HCEC 1CT (cell line): ENCODE measurements around the gene GPS1.
A peak's percentile ranks its signal among the peaks of the same experiment; 100 is the strongest.

ENCODE experiments used
- DNase-seq: peaks from one replicate; pipeline ENCODE4 v3.0.0-alpha.2; 2017

Gene GPS1

DNA sequence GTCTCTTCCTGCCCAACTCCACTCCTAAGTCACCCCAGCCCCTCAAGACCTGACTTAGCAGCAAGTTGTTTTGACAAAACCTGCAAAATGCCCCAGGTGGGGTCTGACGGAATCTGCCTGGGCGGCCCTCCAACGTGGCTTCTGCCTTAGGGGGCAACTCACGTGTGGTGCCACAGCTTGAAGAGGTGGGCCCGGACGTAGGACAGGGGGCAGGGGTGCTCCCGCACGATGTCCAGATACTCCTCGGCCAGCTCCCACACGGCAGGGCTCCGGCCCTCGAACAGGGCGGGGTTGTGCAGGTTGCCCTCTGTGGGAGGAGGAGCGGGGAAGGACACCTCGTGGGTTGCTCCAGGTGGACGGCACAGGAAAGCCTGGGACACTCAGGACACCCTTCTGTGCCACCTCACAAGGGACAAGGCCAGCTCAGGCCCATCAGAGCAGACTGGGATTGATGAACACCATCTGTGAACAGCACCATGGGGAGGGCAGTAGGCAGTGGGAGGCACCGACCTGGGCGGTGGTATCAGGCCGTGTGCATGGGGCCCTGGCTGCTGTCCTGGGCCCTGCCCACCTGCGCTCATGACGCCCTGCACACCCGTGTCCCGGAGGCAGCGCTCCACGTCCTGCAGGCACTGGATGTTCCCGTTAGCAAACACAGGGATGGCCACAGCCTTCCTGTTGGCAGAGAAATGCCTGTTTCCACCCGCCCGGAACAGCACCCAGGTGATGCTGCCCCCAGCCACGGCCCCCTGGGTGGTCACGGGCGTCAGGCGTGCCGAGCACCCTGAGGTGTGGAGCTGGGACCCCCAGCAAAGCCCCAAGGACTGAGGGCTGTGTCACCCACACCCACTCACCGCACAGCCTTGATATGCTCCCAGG is 9.6 kb downstream of the GPS1 start:
- no peak for DNase-seq

DNA sequence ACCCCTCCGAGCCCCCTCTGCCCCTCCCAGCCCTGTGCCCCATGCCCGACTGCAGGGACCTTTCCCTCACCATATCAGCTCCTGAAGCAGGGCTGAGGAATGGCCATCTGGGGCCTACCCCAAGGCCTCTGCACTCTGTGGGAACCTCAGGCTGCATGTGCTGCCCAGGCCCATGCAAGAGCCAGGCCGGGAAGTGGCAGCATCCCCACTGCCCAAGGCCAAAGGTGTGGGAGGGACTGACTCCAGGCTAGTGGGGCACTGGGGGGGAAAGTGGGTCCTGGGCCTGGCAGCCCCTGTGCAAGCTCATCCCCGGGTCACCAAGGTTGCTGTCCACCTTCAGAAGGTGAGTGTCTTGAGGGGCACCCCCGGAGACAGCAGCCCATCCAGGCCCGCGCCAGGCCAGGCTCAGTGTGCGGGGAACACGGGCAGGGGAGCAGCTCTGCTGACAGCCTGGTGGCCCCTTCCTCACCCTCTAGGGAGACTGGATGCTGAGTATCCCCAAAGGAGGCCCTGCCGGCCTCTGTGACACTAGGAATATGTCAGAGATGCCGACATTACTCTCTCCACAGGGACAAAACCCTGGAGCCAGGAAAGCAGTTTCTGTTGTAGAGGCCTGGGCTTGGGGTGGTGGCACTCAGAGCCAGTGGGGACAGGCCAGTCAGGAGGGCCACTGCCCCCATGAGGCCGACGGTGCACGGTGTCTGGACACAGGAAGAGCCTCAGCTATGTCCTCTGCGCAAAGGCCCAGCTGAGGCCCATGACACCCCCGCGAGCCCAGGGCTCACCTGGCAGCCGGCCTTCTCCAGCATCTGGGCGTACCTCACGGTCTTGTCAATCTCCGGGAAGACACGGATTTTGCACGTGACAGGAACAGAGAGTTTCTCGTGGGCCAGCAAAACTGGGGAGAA is 10.6 kb downstream of the GPS1 start:
- DNase-seq = no peak

DNA sequence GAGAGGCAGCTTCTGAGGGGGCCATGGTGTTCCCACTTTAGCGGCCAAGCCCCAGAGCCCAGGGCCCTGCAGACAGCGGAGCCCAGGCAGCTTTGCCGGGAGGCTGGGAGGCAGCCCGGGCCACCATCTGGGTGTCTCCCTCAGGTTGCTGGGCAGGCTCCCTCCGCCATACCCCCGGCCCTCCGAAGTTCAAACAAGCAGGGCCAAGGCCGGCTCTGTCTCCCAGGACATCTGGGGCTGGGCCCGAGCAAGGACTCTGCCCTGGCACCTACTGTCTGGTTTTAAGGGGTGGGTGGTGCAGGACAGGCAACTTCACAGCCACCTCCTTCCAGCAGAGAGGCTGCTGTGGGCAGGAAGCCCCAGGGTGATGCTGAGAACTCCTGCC is 11.3 kb downstream of the GPS1 start:
- DNase-seq = no peak

DNA sequence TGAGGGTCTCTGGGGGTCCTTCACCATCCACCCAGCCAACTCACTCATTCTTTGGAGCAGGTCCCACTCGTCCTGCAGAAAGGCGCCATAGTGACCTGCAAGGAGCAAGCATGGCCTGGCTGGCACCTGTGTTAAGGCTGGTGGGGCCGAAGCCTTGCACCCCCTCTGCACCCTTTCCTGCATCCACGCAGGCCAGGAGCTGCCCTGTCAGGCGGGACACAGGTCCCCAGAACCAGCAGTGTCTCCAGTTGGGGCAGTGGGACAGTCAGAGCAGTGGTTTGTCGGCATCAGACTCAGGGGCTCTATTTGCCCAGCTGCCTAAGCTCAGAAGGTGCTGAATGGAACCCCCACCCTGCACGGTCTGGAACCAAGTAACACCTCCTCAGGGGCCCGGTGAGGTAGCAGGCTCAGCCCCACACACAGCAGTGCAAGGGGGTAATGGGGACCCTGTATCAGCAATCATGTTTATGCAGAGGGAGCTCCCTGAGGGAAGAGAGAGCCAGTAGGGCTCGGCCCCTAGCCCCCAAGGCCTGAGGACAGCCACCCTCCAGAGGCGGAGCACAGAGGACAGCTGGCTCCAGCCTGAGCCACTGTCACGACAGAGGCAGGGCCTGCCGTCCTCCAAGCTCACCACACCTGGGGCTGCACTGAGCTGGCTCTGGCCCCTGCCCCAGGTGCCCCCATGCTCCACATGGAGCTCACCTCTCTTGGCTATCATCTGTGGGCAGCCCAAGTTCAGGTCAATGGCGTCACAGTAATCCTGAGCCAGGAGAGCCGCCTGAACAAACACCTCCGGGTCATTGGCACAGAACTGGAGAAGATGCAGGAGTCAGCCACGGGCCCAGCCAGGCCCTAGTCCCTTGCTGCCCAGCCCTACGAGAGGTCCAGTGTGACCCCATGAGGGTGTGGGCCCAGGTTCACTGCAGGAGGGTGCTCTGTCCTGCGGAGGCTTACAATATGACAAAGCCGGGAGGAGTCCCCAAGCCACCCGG is 12.0 kb downstream of the GPS1 start:
- DNase-seq = no peak

DNA sequence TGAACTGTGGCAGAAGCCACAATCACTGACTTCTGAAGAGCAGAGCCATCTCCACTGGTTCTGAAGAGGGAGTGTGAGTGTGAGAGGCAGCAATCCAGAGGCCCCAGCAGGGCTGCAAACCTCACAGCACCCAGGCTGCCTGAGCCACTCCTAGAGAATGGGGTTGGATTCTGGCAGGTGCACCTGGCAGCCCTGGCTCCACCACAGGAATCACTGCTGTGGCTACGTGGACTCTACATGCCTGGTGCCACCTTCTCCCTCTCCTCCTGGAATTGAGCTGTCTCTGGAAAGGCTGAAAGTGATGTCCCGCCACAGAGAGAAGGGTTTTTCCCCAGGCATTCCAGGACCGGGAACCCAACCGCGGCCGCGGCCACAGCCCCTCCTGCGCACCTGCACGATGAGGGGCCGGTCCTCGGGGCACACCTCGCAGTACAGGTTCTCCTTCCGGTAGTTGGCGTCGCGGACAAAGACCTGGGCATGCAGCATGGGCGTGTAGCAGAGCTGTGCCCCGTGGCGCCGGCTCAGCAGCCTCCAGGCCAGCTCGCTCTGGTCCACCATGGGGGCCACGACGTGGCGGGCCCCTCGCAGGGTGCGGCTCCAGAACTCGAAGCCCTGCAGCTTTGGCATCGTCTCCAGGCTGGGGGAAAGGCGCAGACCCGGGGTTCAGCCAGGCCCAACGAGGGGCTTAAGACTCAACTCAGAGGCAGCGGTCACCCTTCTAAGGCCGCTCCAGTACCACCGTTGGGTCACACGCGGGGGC is 12.9 kb downstream of the GPS1 start:
- DNase-seq = no peak

DNA sequence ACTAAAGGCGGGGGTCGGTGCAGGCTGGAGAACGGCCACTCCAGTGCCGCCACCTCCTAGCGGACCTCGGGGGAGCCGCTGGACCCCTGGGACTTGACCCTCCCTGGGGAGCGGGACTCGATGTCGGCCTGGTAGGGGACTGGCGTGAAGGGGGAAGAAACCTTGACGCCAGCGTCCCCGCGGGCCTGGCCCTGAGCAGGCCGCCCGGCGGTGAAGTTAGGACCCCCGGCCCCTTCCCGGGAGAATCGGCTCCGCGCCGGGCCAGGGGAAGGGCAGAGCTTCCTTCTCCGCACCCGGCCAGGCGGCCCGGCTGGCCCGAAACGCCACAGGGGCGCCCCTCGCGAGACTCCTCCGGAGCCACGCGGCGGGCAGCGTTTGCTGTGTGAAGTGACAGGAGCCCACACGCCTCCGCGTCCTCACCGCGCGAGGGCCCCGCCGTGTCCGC is 13.5 kb downstream of the GPS1 start:
- DNase-seq = no peak

DNA sequence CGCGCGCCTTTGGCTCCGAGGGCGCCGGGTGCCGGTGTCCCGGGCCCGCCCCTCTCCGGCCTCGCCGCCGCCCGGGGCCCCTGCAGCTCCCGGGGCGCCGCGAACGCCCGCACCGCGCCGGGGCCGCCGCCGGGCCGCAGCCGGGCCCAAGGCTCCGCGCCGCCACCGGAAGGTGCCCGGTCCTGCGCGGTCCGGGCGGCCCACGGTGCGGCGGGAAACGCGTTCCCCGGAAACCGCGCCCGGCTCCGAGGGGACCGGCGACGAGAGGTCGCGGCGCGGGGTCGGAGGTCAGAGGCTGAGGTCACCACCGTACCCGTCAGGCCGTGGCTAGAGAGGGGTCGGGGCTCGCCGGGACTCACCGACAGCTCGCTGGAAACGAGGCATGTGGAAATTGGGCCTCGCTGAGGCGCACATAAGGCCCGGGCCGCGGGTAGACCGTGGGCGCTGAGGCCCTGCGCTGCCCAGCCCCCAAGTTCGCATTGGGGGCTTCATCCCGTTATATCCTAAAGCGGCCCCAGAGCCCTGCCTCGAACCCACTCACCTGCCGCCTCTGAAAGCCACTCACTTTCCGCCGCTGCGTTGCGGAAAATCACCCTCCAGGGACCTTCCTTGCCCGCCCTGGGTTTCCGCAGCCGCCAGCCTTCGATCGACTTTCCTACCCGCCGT is 14.1 kb downstream of the GPS1 start, which contains the start of gene DUS1L:
Gene DUS1L (minus strand): TSS at position 167 of the 666 bp plus-strand sequence. CDS start 745 bp downstream, outside the sequence.
- DNase-seq = peak; percentile 54

DNA sequence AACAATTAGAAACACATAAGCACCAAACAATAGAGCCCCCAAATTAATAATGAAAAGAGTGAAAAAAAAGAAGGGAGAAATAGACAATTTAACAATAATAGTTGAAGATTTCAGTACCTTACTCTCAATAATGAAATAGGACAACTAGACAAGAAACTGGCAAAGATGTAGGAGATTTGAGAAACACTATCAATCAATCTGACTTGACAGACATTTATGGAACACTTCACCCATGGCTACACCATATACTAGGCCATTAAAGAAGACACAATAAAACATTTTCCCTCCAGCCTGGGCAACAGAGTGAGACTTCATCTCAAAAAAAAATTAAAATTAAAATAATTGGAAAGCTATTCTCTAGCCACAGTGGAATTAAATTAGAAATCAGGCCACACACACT is 18.9 kb downstream of the GPS1 start:
- no peak for DNase-seq

DNA sequence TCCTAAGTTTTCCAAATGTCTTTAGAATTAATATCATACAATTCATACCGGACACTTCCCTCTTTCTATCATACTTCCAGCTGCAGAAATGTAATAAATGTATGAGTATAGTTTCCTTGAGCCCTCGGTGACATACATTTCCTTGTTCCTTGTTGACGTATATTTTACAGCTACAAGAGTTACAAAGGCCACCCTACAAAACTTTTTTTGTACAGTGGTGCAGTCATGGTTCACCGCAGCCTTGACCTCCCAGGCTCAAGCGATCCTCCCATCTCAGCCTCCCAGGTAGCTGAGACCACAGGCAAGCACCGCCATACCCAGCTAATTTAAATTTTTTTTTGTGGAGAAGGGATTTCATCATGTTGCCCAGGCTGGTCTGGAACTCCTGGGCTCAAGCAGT is 21.1 kb downstream of the GPS1 start:
- DNase-seq = no peak

DNA sequence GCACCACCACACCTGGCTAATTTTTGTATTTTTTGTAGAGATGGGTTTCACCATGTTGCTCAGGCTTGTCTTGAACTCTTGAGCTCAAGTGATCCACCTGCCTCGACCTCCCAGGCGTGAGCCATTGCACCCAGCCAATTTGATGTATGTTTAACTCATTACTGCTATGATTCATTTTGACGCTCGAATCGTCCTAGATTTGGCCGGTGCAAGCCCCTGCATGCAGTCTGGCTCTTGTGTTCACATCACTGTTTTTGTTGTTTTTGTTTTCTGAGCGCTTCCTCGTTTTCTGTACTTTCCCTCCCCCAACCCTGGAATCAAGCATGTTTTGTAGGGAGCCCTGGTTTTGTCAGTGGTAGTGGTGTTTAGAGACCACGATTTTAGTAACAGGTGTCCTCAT is 21.7 kb downstream of the GPS1 start:
- no peak for DNase-seq

DNA sequence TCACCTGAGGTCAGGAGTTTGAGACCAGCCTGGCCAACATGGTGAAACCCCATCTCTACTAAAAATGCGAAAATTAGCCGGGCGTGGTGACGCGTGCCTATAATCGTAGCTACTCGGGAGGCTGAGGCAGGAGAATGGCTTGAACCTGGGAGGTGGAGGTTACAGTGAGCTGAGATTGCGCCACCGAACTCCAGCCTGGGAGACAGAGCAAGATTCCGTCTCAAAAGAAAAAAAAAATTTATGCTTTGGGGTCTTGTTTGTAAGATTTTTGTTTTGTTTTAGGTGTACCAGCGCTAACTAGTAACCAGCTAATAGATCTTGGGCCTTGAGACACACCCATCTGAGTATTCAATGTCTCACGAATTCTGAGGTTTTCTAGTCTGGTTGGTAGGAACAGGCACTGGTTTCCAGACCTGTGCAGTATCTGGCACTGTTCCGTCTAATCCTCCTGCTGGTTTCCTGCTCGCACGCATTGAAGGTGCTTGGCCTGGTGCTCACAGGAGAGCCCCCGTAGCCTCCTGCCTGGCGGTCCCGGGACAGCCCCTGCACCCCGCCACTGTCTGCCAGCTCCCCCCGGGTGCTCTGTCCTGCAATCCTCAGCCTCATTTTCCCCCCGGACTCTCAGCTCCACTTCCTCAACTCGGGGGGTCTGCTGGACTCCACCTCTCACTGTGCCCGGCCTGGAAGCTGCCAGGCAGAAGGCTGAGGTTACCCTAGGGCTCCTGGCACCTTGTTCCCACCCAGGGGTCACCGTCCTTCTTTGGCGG is 24.5 kb downstream of the GPS1 start:
- no peak for DNase-seq

DNA sequence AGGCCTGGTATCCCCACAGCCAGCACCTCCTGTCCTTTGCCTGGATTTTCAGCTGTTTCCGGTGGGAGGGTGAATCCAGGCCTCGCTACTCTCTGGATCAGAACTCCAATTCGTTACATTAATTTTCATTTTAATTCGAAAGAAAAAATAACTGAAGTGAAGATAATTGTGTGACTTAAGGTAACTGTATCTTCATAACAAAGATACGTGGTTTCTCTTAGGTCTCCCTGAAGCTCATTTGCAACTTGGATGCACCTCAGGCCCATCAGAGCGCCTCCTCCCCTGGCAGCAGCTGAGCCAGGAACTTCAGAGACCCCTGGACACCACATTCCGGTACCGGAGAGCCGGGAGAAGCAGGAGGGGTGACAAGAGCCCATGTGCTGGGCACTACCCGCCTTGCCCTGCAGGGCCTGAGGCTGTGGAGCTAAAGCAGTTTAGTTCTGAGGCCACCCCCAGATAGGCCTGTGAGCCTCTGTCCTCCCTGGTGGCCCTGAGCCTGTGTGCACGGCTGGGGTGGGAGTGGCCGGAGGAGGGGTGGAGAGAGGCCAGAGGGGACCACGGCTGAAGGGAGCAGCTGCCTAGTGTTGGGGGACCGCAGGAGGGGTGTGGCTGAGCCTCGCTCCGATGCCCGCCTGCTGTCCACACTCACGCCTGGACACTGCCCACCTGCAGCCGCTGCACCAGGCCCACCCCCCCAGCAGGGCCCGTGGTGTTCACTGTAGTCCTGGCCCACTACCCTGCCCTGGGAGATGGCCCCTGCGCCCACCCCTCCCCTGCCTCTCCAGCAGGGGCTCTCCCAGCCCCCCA is 25.3 kb downstream of the GPS1 start:
- no peak for DNase-seq

DNA sequence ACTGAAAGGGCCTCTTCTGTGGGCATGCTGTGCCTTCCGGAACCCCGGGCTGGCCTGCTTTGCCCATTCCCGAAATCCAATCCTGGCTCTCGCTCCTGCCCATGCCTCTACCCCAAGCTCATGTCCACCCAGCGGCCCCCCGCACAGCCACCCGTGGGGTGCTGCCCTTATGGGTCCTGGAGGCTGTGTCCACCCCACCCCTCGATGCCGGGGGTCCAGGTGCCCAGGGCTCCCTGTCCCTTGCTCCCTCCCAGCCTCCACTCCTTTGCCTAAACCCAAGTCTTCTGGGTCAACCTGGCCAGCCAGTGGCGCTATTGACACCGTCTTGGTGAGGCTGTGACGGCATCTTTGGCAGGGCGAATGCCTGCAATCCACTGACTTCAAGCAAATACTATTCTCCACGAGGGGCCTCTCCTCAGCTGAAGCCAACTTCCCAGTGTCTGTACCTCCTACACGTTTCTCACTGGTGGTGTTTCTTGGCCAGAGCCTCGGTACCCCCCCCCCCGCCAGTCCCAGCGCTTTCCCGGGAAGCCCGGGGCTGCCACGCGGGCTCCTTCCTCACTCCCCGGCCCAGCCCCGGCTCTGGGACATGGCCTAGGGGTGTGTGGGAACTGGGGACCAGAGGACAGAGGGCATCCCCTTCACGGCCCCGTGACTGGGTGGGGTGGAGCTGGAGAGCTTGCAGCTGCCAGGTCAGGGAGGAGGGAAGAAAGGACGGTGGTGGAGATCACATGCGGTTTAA is 26.1 kb downstream of the GPS1 start:
- DNase-seq = no peak

DNA sequence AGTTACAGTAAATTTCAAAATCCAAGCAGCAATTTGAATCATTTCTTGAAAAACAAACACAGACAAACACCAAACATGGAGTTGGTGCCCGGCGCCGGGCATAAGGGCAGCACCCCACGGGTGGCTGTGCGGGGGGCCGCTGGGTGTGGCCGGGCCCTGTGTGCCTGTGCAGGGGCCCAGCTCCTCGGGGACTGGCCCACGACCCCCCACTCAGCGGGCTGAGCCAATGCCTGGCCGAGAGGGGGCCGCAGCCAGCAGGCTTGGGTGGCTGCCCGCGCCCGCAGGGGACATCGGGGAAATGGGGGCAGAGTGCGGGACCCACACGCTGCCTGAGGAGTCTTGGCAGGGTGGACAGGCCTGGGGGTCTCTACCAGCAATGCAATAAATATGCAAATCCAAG is 26.7 kb downstream of the GPS1 start:
- no peak for DNase-seq

DNA sequence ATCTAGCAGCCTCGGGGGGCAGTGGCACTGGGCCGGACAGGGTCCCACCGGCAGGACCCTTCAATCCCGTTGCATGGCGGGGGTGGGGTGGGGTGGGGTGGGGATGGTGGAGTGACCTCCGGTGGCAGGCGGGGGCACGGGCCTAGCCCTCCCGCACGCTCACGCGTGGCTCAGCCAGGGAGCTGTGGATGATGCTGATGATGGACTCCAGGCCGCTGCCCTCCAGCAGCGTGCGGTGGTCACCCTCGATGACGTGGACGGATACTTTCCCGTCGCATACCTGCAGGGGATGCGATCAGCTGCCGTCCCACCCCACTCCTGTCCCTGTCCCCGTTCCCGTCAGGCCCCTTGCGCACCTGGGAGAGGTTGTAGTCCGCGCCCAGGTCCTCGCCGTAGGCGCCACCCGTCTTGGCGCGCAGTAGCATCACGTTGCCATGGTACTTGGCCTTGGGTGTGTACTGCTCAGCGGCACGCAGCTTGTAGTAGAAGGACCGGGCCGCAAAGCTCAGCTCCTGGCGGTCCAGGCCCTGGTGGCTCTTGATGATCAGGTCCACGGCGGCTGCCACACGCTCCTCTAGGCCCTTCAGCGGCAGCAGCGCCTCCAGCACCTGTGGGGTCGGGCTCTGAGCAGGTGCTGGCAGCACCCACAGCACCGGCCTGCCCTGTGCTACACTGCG is 27.4 kb downstream of the GPS1 start:
- DNase-seq = no peak

DNA sequence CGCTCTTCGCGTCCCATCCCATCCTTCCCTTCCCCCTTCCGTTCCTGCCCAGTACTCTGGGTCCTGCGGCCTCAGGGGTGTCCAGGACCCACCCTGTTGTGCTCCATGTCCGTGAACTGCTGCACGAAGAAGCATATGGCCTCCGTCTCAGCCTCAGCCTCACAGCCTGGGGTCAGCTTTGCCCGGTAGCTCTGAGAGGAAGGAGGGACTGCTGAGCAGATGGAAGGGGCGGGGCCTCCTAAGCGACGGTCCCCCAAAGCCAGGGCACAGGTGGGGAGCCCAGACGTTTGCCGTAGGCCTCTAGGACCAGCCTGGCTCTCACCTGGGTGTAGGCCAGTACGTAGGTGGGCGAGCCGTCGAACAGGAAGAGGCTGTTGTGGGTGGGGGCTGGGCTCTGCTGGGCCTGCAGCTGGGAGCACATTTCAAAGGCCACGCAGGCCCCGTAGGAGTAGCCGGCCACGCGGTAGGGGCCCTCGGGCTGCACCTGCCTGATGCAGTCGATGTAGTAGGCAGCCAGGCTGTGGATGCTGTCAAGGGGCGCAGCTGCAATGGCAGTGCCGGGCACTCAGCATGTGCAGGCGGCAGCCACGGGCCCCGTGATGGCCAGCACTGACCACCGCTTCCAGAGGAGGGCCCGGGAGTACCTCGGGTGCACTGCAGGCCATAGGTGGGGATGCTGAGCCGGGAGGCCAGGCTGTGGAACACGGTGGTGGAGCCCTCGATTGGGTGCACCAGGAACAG is 28.5 kb downstream of the GPS1 start:
- no peak for DNase-seq

DNA sequence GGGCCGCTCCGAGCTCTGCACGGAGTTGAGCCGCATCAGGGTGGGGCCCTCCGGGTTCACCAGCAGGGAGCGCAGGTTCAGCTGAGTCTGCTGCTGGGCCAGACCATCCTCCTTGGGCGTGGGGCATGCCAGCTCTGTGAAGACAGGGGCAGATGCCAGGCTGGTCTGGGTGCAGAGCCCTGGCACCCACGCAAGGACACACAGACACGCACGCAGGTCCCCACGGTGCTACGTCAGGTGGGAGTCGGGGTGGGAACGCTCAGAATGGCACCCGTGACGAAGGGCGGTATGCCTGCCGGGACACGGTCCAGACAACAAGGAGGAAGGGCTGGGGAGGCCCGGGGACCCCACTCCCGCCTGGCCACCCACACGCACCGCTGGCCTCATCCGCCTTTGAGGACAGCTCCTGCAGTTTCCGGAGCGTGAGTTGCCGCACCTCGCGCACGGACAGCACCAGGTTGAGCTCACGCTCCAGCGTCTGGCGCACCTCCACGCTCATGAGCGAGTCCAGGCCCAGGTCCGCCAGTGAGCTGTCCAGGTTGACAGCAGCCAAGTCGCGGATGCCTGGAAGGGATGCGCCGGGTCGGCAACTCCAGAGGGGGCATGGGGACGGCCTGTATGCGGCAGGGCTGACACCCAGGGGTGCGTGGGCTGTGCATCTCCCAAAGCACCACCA is 29.2 kb downstream of the GPS1 start:
- no peak for DNase-seq
